ENCODE measurements around the gene UPK3A. TPM values are rescaled to one million over a fixed set of nuclear protein-coding genes. Genes with fewer than 3 reads are reported as not detected.

Gene UPK3A
- total RNA-seq, 1 experiment from 2014 or later: 1.0 TPM

- POLR2A ChIA-PET (ENCODE audit: unreplicated experiment): no interaction called here
- Histone ChIP-seq H3F3A (ENCODE audit: insufficient read depth, low read depth) (peaks cover 7% of the 10 kb centered on the region; the same call in 1 of the 2 replicates), H3K9me2 (ENCODE audit: insufficient read depth) (no peaks in the 10 kb centered on the region), H3K9me3 (ENCODE audit: insufficient read depth, low read depth) (no peaks in the 10 kb centered on the region), H3K4me2 (no peak overlapping the region), H3K4me1 (replicated peaks; ENCODE audit: insufficient read depth) (no peaks in the 10 kb centered on the region), H3K79me2 (ENCODE audit: low read depth) (no peaks in the 10 kb centered on the region), H3K4me3 (no peak overlapping the region), H3K27ac (no peak overlapping the region), H3K36me3 (ENCODE audit: low read depth) (peaks cover 33% of the 10 kb centered on the region; the same call in 1 of the 2 replicates), H2AFZ (no peak overlapping the region), H3K27me3 (ENCODE audit: insufficient read depth, low read depth) (no peaks in the 10 kb centered on the region), H4K20me1 (ENCODE audit: insufficient read depth) (no peaks in the 10 kb centered on the region; the same call in 1 of the 2 replicates)
- no peak for TF ChIP-seq CTCF (conservative IDR thresholded peaks at IDR 0.05)
- TF ChIP-seq EZH2 (IDR thresholded peaks at IDR 0.05; ENCODE audit: low read depth): no peak
- intact Hi-C loops (cut with micrococcal nuclease; ENCODE audit: unreplicated experiment): no loop called here
- DNase-seq: no peak
- CTCF ChIA-PET: no interaction called here
- no TSS peak for BruUV-seq (replicated peaks)
These were observed 52.3 kb downstream of the UPK3A start for GRCh38 chr22:45336971-45337431.

GRCh38 chr22:45337536-45337935, 52.8 kb downstream of the UPK3A start:
- BruUV-seq (replicated peaks): no TSS peak
- DNase-seq: no peak
- Histone ChIP-seq H2AFZ (no peak overlapping the region), H3F3A (ENCODE audit: insufficient read depth, low read depth) (peaks cover 7% of the 10 kb centered on the region; the same call in 1 of the 2 replicates), H3K9me3 (ENCODE audit: insufficient read depth, low read depth) (no peaks in the 10 kb centered on the region), H3K27me3 (ENCODE audit: insufficient read depth, low read depth) (no peaks in the 10 kb centered on the region), H3K36me3 (ENCODE audit: low read depth) (peaks cover 31% of the 10 kb centered on the region; the same call in 1 of the 2 replicates), H3K4me2 (no peak overlapping the region), H3K9me2 (ENCODE audit: insufficient read depth) (no peaks in the 10 kb centered on the region), H3K4me1 (replicated peaks; ENCODE audit: insufficient read depth) (no peaks in the 10 kb centered on the region), H3K4me3 (no peak overlapping the region), H4K20me1 (ENCODE audit: insufficient read depth) (no peaks in the 10 kb centered on the region; the same call in 1 of the 2 replicates), H3K27ac (no peak overlapping the region), H3K79me2 (ENCODE audit: low read depth) (no peaks in the 10 kb centered on the region)
- TF ChIP-seq EZH2 (IDR thresholded peaks at IDR 0.05; ENCODE audit: low read depth) (no peak), CTCF (conservative IDR thresholded peaks at IDR 0.05) (no peak)
- intact Hi-C loops (cut with micrococcal nuclease; ENCODE audit: unreplicated experiment): no loop called here
- ChIA-PET POLR2A (ENCODE audit: unreplicated experiment) (interaction anchor here (0.6 kb wide), 1 partner anchor 19 kb away, joined by 4 read pairs; no protein-coding TSS in a partner anchor), CTCF (no interaction called here)

GRCh38 chr22:45338795-45339194, 54.0 kb downstream of the UPK3A start:
- H3K4me1 ChIP-seq (replicated peaks; ENCODE audit: insufficient read depth): no peaks in the 10 kb centered on the region
- ChIA-PET POLR2A (ENCODE audit: unreplicated experiment) (no interaction called here), CTCF (no interaction called here)
- H3K4me2 ChIP-seq: no peak overlapping the region
- no TSS peak for BruUV-seq (replicated peaks)
- H4K20me1 ChIP-seq (ENCODE audit: insufficient read depth): no peaks in the 10 kb centered on the region; the same call in 1 of the 2 replicates
- H3K4me3 ChIP-seq: no peak overlapping the region
- TF ChIP-seq CTCF (conservative IDR thresholded peaks at IDR 0.05): no peak
- TF ChIP-seq EZH2 (IDR thresholded peaks at IDR 0.05; ENCODE audit: low read depth): no peak
- H3K9me2 ChIP-seq (ENCODE audit: insufficient read depth): no peaks in the 10 kb centered on the region
- no peaks in the 10 kb centered on the region for H3K9me3 ChIP-seq (ENCODE audit: insufficient read depth, low read depth)
- peaks cover 25% of the 10 kb centered on the region; the same call in 1 of the 2 replicates for H3K36me3 ChIP-seq (ENCODE audit: low read depth)
- no peak for DNase-seq
- no peaks in the 10 kb centered on the region for H3K27me3 ChIP-seq (ENCODE audit: insufficient read depth, low read depth)
- intact Hi-C loops (cut with micrococcal nuclease; ENCODE audit: unreplicated experiment): no loop called here
- no peaks in the 10 kb centered on the region for H3K79me2 ChIP-seq (ENCODE audit: low read depth)
- peaks cover 7% of the 10 kb centered on the region; the same call in 1 of the 2 replicates for H3F3A ChIP-seq (ENCODE audit: insufficient read depth, low read depth)
- no peak overlapping the region for H3K27ac ChIP-seq
- H2AFZ ChIP-seq: no peak overlapping the region
